Suppressor macrophage (primary cell): Measurements from ENCODE around the gene TMEM204.
A peak's percentile ranks its signal among the peaks of the same experiment; 100 is the strongest.

ENCODE experiments used
- DNase-seq, 4 experiments: peaks; one replicate each; pipeline ENCODE4 v3.0.0-alpha.2; 2020 to 2022

The TMEM204 gene

GRCh38 chr16:1523581-1524245, 9.8 kb upstream of the TMEM204 start:
- DNase-seq, result no peak

GRCh38 chr16:1524366-1524765, 9.1 kb upstream of the TMEM204 start:
- no peak for DNase-seq

GRCh38 chr16:1525871-1526607, 7.4 kb upstream of the TMEM204 start:
- no peak for DNase-seq

GRCh38 chr16:1526608-1527555, 6.6 kb upstream of the TMEM204 start:
- no peak for DNase-seq

- DNase-seq, result no peak
These were observed 5.3 kb upstream of the TMEM204 start for GRCh38 chr16:1527836-1528811.

- no peak for DNase-seq
These were observed 4.4 kb upstream of the TMEM204 start for GRCh38 chr16:1528921-1529537.

GRCh38 chr16:1530349-1530882, 3.0 kb upstream of the TMEM204 start:
- DNase-seq, result no peak

GRCh38 chr16:1530883-1531637, 2.4 kb upstream of the TMEM204 start:
- DNase-seq, result no peak

- no peak for DNase-seq
These were observed 1.9 kb upstream of the TMEM204 start for GRCh38 chr16:1531638-1531910.

- DNase-seq, result no peak
These were observed 1.2 kb upstream of the TMEM204 start for GRCh38 chr16:1532081-1532760.

GRCh38 chr16:1532771-1533170, 695 bp upstream of the TMEM204 start:
- DNase-seq, result no peak

GRCh38 chr16:1534021-1535020, 855 bp downstream of the TMEM204 start:
- DNase-seq, result no peak

- no peak for DNase-seq
These were observed 2.2 kb downstream of the TMEM204 start for GRCh38 chr16:1535391-1536291.

GRCh38 chr16:1536601-1537000, 3.1 kb downstream of the TMEM204 start:
- DNase-seq, result no peak

- no peak for DNase-seq
These were observed 3.7 kb downstream of the TMEM204 start for GRCh38 chr16:1537138-1537577.

- no peak for DNase-seq
These were observed 4.4 kb downstream of the TMEM204 start for GRCh38 chr16:1537763-1538289.

- peak in 1 of 4 experiments; percentile 25 for DNase-seq
These were observed 5.5 kb downstream of the TMEM204 start for GRCh38 chr16:1538804-1539520.
